Measurements from ENCODE around the gene ZNF862. TPM values are rescaled to one million over a fixed set of nuclear protein-coding genes. Genes with fewer than 3 reads are reported as not detected.

The ZNF862 gene
- total RNA-seq, 4 donors from 2014 or later: 18.4 to 61.1 (median 22.1) TPM

DNA sequence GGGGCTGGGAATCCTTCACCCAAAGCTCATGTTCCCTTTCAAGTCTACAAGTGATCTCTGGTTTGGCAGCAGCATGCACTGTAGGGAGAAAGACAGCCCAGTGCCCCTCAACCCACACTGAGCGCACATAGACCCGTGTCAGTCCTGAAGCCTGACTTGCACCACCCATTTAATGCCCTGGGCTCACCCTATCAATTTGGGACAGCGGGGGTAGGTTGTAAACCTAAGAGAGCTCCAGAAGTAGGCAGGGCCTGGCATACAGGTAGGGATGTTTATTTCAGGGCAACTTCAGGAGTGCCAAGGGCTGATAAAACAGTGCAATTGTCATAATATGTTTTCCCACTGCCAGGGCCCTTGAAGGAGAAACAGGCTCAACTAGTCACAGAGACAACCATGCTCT, 32.1 kb downstream of the ZNF862 start:
- no peak for TF ChIP-seq POLR2AphosphoS5 (IDR thresholded peaks at IDR 0.05)
- TF ChIP-seq, protein P1, sequence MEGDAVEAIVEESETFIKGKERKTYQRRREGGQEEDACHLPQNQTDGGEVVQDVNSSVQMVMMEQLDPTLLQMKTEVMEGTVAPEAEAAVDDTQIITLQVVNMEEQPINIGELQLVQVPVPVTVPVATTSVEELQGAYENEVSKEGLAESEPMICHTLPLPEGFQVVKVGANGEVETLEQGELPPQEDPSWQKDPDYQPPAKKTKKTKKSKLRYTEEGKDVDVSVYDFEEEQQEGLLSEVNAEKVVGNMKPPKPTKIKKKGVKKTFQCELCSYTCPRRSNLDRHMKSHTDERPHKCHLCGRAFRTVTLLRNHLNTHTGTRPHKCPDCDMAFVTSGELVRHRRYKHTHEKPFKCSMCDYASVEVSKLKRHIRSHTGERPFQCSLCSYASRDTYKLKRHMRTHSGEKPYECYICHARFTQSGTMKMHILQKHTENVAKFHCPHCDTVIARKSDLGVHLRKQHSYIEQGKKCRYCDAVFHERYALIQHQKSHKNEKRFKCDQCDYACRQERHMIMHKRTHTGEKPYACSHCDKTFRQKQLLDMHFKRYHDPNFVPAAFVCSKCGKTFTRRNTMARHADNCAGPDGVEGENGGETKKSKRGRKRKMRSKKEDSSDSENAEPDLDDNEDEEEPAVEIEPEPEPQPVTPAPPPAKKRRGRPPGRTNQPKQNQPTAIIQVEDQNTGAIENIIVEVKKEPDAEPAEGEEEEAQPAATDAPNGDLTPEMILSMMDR (IDR thresholded peaks at IDR 0.05): no peak
- Histone ChIP-seq H3K27ac (no peak overlapping the region), H3K4me3 (no peak overlapping the region), H3K9me3 (no peaks in the 10 kb centered on the region), H3K36me3 (peaks cover 9% of the 10 kb centered on the region), H3K4me1 (peaks cover 33% of the 10 kb centered on the region), H3K27me3 (no peaks in the 10 kb centered on the region)
- 90% methylated on average over 3 of the region's 3 CpGs for WGBS
- peak in 1 of 2 donors; percentile 38 for DNase-seq (ENCODE audit: low spot score in 2 of 2)

DNA sequence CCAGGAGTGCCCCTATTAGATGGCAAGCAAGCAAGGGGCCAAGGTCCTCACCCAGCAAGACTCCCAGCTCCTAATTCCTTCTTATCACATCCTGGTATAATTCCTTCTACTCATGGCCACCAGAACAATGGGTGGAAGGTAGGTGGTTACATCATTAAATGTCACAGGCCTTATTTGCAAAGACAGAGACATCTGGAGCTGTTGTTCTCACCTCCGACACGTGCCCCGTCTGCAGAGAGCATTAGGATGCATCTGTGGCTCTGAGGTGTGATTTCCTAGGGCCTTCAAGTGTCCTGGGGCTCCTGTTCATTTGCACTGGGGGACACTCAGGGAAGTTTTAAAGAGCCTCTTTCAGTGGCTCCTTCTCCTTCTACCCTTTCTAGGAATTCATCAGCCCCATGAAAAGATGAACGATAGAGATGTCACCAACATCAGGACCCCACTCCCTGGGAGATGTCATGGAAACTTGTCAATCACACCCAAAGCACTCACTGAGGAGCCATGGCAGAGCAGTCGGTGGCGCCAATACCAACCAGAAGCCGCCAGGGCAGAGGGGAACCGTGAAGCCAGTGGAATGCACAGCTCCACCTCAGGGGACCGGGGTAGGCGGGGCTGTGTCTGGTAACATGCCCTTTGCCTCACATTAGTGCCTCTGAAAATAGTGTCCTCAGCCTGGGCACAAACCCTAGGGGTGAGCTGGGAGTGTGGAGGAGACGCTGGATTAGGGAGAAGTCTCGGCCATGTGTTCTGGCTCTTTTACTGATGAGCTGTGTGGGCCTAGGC, 32.7 kb downstream of the ZNF862 start:
- Histone ChIP-seq H3K4me3 (no peak overlapping the region), H3K27ac (no peak overlapping the region), H3K36me3 (peaks cover 3% of the 10 kb centered on the region), H3K27me3 (no peaks in the 10 kb centered on the region), H3K9me3 (no peaks in the 10 kb centered on the region), H3K4me1 (peaks cover 33% of the 10 kb centered on the region)
- no peak for DNase-seq (ENCODE audit: low spot score in 2 of 2)
- 91% methylated on average over 11 of the region's 12 CpGs for WGBS
- TF ChIP-seq, protein P1 (IDR thresholded peaks at IDR 0.05): no peak
- TF ChIP-seq POLR2A (IDR thresholded peaks at IDR 0.05) (no peak), EP300 (IDR thresholded peaks at IDR 0.05) (no peak), POLR2AphosphoS5 (IDR thresholded peaks at IDR 0.05) (no peak)

DNA sequence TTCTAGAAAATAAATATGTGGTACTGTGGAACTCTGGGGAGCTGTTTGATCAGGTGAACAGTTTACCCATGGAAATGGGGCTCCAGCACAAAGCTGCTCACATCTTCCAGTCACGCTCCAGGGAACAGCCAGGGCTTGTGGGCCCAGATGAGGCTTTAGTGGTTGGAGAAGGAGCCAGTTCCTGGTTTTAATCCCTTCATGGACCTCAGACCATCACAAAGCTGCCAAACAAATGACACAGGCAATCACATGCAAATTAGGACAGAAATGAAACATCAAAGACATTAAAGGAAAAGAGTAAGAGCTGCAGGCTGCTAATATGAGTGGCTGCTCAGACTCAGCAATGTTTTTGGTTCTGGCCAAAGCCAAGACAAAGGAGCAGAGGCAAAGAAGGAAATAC, 33.4 kb downstream of the ZNF862 start:
- WGBS: 78% methylated on average over 1 of the region's 1 CpG
- TF ChIP-seq POLR2A (IDR thresholded peaks at IDR 0.05) (no peak), POLR2AphosphoS5 (IDR thresholded peaks at IDR 0.05) (no peak), EP300 (IDR thresholded peaks at IDR 0.05) (no peak)
- TF ChIP-seq, protein P1 (IDR thresholded peaks at IDR 0.05): no peak

DNA sequence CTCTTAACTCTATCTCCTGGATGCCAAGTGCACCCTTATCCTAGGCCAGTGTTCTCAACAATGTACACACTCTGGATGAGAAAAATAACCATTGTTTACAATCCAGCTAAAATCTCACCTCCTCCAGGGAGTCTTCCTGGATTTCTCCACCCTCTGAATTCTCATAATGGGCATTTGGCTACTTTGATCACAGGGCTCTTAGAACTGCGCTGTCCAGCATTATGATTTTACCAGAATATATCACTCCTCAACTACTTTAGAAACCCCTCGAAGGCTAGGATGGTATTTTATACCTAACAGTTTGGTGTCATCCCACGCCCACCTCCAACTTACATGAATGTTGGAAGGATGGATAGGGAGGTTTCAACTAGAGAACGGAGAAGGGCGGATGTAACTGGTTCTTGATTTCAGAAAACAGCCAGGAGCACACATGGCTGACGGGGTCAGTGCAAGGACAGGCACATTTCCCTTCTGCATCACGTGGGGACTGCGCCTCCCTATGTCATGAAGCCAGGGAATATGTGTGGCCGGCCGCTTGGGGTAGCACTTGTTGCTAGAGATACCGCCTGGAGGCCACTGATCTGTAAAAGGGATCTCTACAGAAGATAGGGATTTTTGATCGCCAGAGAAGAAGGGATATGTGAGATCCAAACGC, 34.4 kb downstream of the ZNF862 start:
- TF ChIP-seq, protein P1 (IDR thresholded peaks at IDR 0.05): peak in 1 of 2 donors; percentile 12
- no peak for TF ChIP-seq EP300 (IDR thresholded peaks at IDR 0.05)
- Histone ChIP-seq H3K9me3 (no peaks in the 10 kb centered on the region), H3K27me3 (no peaks in the 10 kb centered on the region), H3K36me3 (no peaks in the 10 kb centered on the region), H3K4me1 (peaks cover 33% of the 10 kb centered on the region), H3K4me3 (peak overlapping the region; percentile 80), H3K27ac (peak overlapping the region; percentile 78)
- DNase-seq (ENCODE audit: low spot score in 2 of 2): peak; percentile 91
- WGBS: 15% methylated on average over 13 of the region's 13 CpGs

More for the DNA sequence above, 33.4 kb downstream of the ZNF862 start:
- H3K36me3 ChIP-seq: no peaks in the 10 kb centered on the region
- peaks cover 33% of the 10 kb centered on the region for H3K4me1 ChIP-seq
- H3K27me3 ChIP-seq: no peaks in the 10 kb centered on the region
- H3K27ac ChIP-seq: no peak overlapping the region
- no peak overlapping the region for H3K4me3 ChIP-seq
- no peaks in the 10 kb centered on the region for H3K9me3 ChIP-seq
- no peak for DNase-seq (ENCODE audit: low spot score in 2 of 2)
